ENCODE data around the gene TASP1.
"Not testable (repeated sequence)": the region's sequence is repeated elsewhere in the genome, so short reads cannot be mapped to it uniquely, and the experiment has no call there.

TASP1 gene

DNA sequence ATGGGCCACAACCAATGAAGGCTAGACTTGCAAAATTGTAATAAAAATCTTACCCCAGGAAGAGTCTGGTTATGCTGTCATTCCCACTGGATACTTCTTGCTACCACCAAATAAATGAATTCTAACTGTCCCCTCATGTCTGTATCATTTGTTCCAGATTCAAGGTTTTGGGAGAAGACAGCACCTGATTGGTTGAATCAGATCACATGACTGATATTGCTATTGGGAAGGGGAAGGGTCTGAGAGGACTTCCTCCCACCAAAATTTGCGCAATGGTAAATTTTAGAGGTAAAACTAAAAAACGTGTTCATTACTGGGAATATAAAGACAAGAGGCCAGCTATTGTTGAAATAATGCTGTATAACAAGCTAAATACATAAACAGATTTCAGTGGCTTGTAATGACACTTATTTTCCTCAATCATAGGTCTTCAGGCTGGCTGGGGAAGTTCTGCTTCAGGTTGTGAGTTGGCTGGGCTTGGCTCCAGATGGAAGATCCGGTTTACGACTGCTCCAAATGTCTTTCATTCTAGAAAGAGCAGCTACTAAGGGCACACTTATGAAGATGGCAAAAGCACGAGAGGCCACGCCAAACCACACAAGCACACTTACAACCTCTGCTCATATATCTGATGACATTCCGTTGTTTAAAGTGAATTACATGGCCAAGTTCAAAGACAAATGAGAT is 27.1 kb upstream of the TASP1 start:
- TF ChIP-seq, protein P1, sequence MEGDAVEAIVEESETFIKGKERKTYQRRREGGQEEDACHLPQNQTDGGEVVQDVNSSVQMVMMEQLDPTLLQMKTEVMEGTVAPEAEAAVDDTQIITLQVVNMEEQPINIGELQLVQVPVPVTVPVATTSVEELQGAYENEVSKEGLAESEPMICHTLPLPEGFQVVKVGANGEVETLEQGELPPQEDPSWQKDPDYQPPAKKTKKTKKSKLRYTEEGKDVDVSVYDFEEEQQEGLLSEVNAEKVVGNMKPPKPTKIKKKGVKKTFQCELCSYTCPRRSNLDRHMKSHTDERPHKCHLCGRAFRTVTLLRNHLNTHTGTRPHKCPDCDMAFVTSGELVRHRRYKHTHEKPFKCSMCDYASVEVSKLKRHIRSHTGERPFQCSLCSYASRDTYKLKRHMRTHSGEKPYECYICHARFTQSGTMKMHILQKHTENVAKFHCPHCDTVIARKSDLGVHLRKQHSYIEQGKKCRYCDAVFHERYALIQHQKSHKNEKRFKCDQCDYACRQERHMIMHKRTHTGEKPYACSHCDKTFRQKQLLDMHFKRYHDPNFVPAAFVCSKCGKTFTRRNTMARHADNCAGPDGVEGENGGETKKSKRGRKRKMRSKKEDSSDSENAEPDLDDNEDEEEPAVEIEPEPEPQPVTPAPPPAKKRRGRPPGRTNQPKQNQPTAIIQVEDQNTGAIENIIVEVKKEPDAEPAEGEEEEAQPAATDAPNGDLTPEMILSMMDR (conservative IDR thresholded peaks at IDR 0.05; ENCODE audit: low read depth, low read length), result no peak
- H3K4me3 ChIP-seq (ENCODE audit: low read length), result no peak overlapping the region
- no peak for DNase-seq (ENCODE audit: low read depth)

DNA sequence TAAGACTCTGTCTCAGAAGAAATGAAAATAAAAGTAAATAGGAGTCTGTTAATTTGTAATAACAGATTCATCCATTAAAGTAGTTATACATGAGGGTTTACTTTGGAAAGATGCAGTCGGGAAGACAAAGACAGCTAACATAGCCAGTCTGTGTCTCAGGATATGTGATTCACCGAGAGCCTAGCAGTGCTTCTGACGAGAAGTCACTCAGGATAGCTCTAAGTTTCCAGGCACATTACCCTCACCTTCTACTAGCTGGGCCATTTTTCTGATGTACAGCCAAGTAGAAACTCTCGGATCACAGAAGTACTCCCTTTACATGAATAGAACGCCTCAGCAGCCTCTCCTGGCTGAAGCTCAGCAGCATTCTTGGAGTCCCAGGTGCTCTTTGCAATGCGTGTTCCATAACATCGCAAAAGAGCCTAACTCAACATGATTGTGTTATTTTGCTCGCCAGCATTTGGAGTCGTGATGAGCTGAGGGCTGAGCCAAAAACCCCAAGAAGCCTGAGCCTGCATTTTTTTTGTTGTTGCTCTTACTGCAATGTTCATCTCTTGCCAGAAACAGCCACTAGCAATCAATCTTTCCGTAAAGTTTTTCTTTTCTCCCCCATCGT is 22.4 kb upstream of the TASP1 start:
- H3K4me3 ChIP-seq (ENCODE audit: low read length), result no peak overlapping the region
- DNase-seq (ENCODE audit: low read depth), result no peak
- TF ChIP-seq, protein P1 (conservative IDR thresholded peaks at IDR 0.05; ENCODE audit: low read depth, low read length), result no peak

DNA sequence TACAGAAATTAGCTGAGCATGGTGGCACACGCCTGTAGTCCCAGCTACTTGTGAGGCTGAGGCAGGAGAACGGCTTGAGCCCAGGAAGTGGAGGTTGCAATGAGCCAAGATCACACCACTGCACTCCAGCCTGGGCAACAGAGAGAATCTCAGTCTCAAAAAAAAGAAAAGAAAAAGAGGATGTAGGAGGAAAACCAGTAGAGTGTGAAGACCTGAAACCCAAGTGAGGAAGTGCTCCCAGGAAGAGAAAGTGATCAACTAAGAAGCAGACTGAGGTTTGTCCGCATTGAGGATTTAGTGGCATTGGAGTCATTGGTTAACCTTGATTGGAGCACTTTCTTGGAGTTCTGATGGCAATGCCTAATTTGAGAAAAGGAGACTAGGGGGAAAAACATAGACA is 20.6 kb upstream of the TASP1 start:
- DNase-seq (ENCODE audit: low read depth), result no peak
- TF ChIP-seq, protein P1 (conservative IDR thresholded peaks at IDR 0.05; ENCODE audit: low read depth, low read length), result no peak
- no peak overlapping the region for H3K4me3 ChIP-seq (ENCODE audit: low read length)

DNA sequence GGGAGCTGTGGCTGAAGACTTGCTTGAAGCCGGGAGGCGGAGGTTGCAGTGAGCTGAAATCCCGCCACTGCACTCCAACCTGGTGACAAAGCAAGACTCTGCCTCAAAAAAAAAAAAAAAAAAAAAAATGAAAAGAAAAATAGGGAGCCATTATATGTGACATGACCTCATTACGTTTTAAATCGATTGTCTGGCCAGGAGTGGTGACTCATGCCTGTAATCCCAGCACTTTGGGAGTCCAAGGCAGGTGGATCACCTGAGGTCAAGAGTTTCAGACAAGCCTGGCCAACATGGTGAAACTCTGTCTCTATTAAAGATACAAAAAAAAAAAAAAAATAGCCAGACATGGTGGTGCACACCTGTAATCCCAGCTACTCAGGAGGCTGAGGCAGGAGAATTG is 19.3 kb upstream of the TASP1 start:
- DNase-seq (ENCODE audit: low read depth), result not testable (repeated sequence)

DNA sequence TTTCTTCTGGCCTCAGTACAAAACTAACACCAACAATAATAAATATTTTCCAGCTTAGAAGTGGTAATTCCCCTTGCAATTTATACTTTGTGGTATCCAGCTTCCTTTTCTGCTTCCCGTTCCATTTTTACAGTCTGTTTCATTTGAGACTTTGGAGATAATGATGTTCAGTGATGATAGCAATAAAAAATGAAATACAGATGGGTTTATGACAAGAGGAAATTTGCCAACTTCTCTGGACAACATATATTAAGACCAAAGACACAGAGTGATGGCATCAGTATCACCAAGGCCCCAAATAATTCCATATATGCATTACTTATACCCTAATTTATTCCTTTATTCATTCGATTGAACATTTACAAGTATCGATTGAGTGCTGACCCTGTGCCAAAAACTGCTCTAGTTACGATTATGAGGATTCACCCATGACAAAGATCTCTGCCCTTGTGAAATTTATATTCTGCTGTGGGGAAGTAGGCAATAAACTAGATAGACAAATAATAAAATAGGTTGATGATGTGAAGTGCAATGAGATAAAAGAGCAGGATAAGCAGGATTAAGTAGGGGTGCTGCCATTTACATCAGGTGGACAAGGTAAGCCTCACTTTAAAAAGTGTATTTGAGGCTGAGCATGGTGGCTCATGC is 18.1 kb upstream of the TASP1 start:
- TF ChIP-seq, protein P1 (conservative IDR thresholded peaks at IDR 0.05; ENCODE audit: low read depth, low read length), result no peak
- no peak for DNase-seq (ENCODE audit: low read depth)
- H3K4me3 ChIP-seq (ENCODE audit: low read length), result no peak overlapping the region

More for the DNA sequence above, 19.3 kb upstream of the TASP1 start:
- not testable (repeated sequence) for H3K4me3 ChIP-seq (ENCODE audit: low read length)

DNA sequence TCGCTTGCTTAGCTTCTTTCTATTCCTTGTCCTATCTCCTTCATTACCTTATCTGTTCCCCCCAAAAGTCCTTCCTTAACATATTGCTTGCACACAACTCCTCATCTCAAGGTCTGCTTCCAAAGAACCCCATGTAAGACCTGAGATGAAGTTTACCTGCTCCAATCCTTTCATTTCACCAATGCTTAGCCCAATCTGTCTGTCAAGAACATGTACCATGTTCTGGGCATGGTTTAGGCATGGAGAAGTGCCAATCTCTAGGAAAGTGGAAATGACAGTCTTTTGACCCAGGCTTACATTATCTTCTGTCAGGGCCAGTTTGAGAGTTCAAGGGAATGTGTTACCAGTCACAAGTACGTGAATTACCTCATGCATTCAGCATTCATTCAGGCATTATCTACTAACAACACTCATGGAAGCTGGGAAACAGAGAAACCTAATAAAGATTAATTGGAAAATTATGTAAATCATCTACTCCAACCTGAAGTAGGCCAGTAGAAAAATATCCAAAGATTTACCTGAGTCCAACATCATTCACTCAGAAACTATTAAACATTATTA is 15.8 kb upstream of the TASP1 start:
- DNase-seq (ENCODE audit: low read depth), result no peak
- TF ChIP-seq, protein P1 (conservative IDR thresholded peaks at IDR 0.05; ENCODE audit: low read depth, low read length), result no peak
- H3K4me3 ChIP-seq (ENCODE audit: low read length), result no peak overlapping the region

DNA sequence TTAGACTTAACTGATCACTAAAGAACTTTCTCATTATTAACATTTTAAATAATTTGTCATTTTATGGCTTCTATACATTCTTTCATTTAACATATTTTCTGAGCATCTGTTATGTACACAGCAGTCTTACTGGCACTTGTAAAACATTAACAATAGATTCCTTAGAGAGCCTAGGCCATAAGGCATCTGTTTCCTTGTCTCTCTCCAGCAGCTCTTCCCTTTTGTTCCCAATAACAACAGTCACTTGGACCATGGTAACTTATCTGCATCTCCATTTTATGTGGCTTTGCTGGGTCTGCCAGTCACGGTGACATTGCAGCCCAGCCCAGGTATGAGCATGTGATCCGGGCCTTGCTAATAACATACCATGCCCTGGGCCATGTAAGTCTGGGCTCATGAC is 11.7 kb upstream of the TASP1 start:
- TF ChIP-seq, protein P1 (conservative IDR thresholded peaks at IDR 0.05; ENCODE audit: low read depth, low read length), result no peak
- DNase-seq (ENCODE audit: low read depth), result no peak
- no peak overlapping the region for H3K4me3 ChIP-seq (ENCODE audit: low read length)

Data from retinal pigment epithelial cell (primary cell).